ENCODE measurements around the gene AMT.

AMT gene

GRCh38 chr3:49387721-49388120 is 34.6 kb downstream of the AMT start:
- DNase-seq, result no peak

DNA sequence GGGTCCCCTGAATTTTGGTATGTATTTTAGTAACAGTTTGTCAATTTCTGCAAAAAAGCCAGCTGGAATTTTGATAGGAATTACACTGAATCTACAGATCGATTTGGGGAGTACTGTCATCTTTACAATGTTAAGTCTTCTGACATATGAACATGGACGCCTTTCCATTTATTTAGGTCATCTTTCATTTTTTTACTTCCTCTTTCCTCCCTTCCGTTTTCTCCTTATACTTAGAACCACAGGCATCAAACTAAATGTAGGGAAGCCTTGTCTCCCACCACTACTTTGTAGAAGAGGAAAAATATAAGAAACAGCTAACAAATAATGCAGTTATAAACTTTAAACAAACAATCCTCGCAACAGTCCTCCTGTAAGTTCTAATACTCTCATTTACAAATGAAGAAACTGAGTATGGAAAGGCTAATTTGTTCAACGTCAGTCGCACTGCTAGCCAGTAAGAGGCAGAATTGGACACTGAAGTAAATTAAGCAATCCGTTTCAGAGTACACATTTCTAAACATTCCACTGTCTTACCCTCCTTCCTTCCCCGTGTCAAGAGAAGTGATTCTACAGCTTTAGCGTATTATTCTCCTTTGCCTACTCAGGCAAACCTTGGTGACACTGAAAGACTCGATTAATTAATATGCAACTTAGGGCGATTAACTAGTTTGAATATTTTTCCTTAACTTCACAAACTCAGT is 36.1 kb downstream of the AMT start:
- peak; percentile 82 for DNase-seq

- DNase-seq, result no peak
Observed at GRCh38 chr3:49385617-49386016, 36.7 kb downstream of the AMT start.

DNA sequence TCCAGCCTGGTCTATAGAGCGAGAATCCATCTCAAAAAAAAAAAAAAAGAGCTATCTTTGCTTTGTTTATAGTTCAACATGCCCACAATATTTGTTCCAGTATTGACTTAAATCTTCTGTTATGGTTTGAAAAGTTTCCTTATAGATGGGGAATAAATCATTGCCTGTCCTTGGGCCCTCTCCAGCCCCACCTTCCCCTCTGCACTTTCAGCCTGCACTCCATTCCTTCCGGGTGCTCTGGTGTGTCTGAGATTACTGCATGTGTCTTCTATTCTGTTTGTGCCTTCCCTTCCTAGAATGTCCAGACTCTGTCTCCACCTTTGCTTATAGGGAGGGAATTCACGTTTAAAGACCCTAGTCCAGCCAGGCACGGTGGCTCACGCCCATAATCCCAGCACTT is 38.9 kb downstream of the AMT start:
- no peak for DNase-seq

GRCh38 chr3:49378249-49378895 is 43.9 kb downstream of the AMT start:
- DNase-seq, result no peak

DNA sequence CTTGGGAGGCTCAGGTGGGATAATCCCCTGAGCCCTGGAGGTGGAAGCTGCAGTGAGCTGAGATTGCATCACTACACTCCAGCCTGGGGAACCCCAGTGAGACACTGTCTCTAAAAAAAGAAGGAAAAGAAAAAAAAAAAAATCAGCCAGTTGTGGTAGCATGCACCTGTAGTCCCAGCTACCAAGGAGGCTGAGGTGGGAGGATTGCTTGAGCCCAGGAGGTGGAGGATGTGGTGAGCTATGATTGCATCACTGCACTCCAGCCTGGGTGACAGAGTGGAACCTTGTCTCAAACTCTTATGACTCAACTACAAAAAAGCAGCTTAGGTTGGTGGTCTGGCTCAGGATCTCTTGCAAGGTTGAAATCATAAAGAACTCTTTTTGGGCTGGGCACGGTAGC is 44.8 kb downstream of the AMT start:
- peak; percentile 62 for DNase-seq

GRCh38 chr3:49371946-49372345 is 50.3 kb downstream of the AMT start:
- no peak for DNase-seq

- no peak for DNase-seq
Observed at GRCh38 chr3:49370585-49371290, 51.5 kb downstream of the AMT start.
